H9 (cell line): ENCODE data around the gene NXT1. TPM values are rescaled to one million over a fixed set of nuclear protein-coding genes. Genes with fewer than 3 reads are reported as not detected.

Experiments used
- DNase-seq: peaks from one replicate; pipeline ENCODE4 v3.0.0-alpha.2; 2017
- H2AFZ ChIP-seq: one replicate; pipeline ENCODE4 v1.6.1; 2013; ENCODE audit warnings: mild to moderate bottlenecking, low read length, control low read depth, moderate library complexity
- H2AK5ac ChIP-seq: 2 replicates; pipeline ENCODE4 v1.6.1; 2013; ENCODE audit warnings: low read length, control low read depth, mixed read lengths; ENCODE audit not compliant: insufficient read length
- H2BK120ac ChIP-seq: one replicate; pipeline ENCODE4 v1.6.1; 2013; ENCODE audit warnings: low read depth, mild to moderate bottlenecking, low read length, control low read depth, inconsistent platforms; ENCODE audit not compliant: poor library complexity, severe bottlenecking
- H2BK12ac ChIP-seq: 2 replicates; pipeline ENCODE4 v1.6.1; 2013; ENCODE audit warnings: low read length, control low read depth, mixed read lengths, low read depth; ENCODE audit not compliant: insufficient read length
- H2BK15ac ChIP-seq: 2 replicates; pipeline ENCODE4 v1.6.1; 2013; ENCODE audit warnings: low read depth, low read length, control low read depth
- H2BK20ac ChIP-seq: one replicate; pipeline ENCODE4 v1.6.1; 2013; ENCODE audit warnings: low read depth, mild to moderate bottlenecking, low read length, control low read depth, inconsistent platforms; ENCODE audit not compliant: poor library complexity, severe bottlenecking
- H2BK5ac ChIP-seq: 2 replicates; pipeline ENCODE4 v1.6.1; 2013; ENCODE audit warnings: low read length, control low read depth, mixed read lengths; ENCODE audit not compliant: insufficient read length
- H3K14ac ChIP-seq: 2 replicates; pipeline ENCODE4 v1.6.1; 2013; ENCODE audit warnings: low read length, control low read depth; ENCODE audit not compliant: insufficient read depth
- H3K18ac ChIP-seq: 2 replicates; pipeline ENCODE4 v1.6.1; 2013; ENCODE audit warnings: low read depth, mild to moderate bottlenecking, mixed read lengths, low read length, control low read depth; ENCODE audit not compliant: insufficient read length
- H3K23ac ChIP-seq: 2 replicates; pipeline ENCODE4 v1.6.1; 2013; ENCODE audit warnings: low read length, control low read depth, mixed read lengths, low read depth; ENCODE audit not compliant: insufficient read length
- H3K23me2 ChIP-seq: 2 replicates; pipeline ENCODE4 v1.6.1; 2013; ENCODE audit warnings: low read depth, mild to moderate bottlenecking, mixed read lengths, low read length, control low read depth; ENCODE audit not compliant: insufficient read length, poor library complexity, severe bottlenecking
- H3K27ac ChIP-seq: 2 replicates; pipeline ENCODE4 v1.5.1; 2013; ENCODE audit warnings: low read length, control low read depth, mixed read lengths, low read depth; ENCODE audit not compliant: insufficient read length
- H3K27me3 ChIP-seq: 2 replicates; pipeline ENCODE4 v1.6.1; 2013; ENCODE audit warnings: low read length, control low read depth, inconsistent platforms; ENCODE audit not compliant: insufficient read depth
- H3K4ac ChIP-seq: 2 replicates; pipeline ENCODE4 v1.6.1; 2013; ENCODE audit warnings: low read depth, mild to moderate bottlenecking, control low read depth, inconsistent platforms, low read length, moderate library complexity
- H3K4me1 ChIP-seq: 2 replicates; pipeline ENCODE4 v1.6.1; 2013; ENCODE audit warnings: low read length, control low read depth, inconsistent platforms; ENCODE audit not compliant: insufficient read depth
- H3K4me2 ChIP-seq: 2 replicates; pipeline ENCODE4 v1.6.1; 2013; ENCODE audit warnings: low read length, control low read depth, mixed read lengths; ENCODE audit not compliant: insufficient read length, insufficient read depth
- H3K56ac ChIP-seq: 2 replicates; pipeline ENCODE4 v1.6.1; 2013; ENCODE audit warnings: low read depth, mild to moderate bottlenecking, mixed read lengths, low read length, control low read depth; ENCODE audit not compliant: insufficient read length
- H3K79me1 ChIP-seq: 2 replicates; pipeline ENCODE4 v1.6.1; 2013; ENCODE audit warnings: low read depth, mild to moderate bottlenecking, moderate library complexity, low read length, control low read depth, inconsistent platforms; ENCODE audit not compliant: insufficient read depth, poor library complexity, severe bottlenecking
- H3K79me2 ChIP-seq: 2 replicates; pipeline ENCODE4 v1.6.1; 2013; ENCODE audit warnings: low read length, control low read depth, inconsistent platforms; ENCODE audit not compliant: insufficient read depth
- H3K9ac ChIP-seq: 2 replicates; pipeline ENCODE4 v1.6.1; 2013; ENCODE audit warnings: low read length, control low read depth, mixed read lengths; ENCODE audit not compliant: insufficient read length; ENCODE audit errors: extremely low read depth
- H3K9me3 ChIP-seq: one replicate; pipeline ENCODE4 v1.6.1; 2013; ENCODE audit warnings: low read depth, low read length, inconsistent platforms; ENCODE audit not compliant: control insufficient read depth
- H3T11ph ChIP-seq: one replicate; pipeline ENCODE4 v1.6.1; 2013; ENCODE audit warnings: mild to moderate bottlenecking, low read length, control low read depth, inconsistent platforms
- H4K20me1 ChIP-seq: one replicate; pipeline ENCODE4 v1.6.1; 2013; ENCODE audit not compliant: control insufficient read depth, insufficient read length, insufficient read depth
- H4K5ac ChIP-seq: 2 replicates; pipeline ENCODE4 v1.6.1; 2013; ENCODE audit warnings: low read depth, mild to moderate bottlenecking, mixed read lengths, low read length, control low read depth; ENCODE audit not compliant: insufficient read length
- H4K8ac ChIP-seq: replicated peaks from 2 replicates; pipeline ENCODE4 v1.6.1; 2013; ENCODE audit warnings: low read length, control low read depth, mixed read lengths, low read depth; ENCODE audit not compliant: insufficient read length
- H4K91ac ChIP-seq: 2 replicates; pipeline ENCODE4 v1.6.1; 2013; ENCODE audit warnings: low read depth, mild to moderate bottlenecking, moderate library complexity, mixed read lengths, low read length, control low read depth; ENCODE audit not compliant: insufficient read length
- H3K27ac Mint-ChIP-seq, 3 experiments: 2 replicates in 2 of 3; 3 replicates in 1 of 3; pipeline ENCODE4 v1.8.0; 2020 to 2021; ENCODE audit warnings: mixed read lengths in 3 of 3, mild to moderate bottlenecking in 1 of 3, moderate library complexity in 1 of 3
- H3K27me3 Mint-ChIP-seq: 2 replicates; pipeline ENCODE4 v1.8.0; 2021; ENCODE audit warnings: low read depth, mild to moderate bottlenecking, moderate library complexity, mixed read lengths
- H3K36me3 Mint-ChIP-seq, 3 experiments: 2 replicates in 2 of 3; 3 replicates in 1 of 3; pipeline ENCODE4 v1.8.0; 2020 to 2021; ENCODE audit warnings: low read depth in 3 of 3, mixed read lengths in 3 of 3; ENCODE audit not compliant: insufficient read depth in 1 of 3
- H3K4me1 Mint-ChIP-seq, 2 experiments: 2 replicates each; pipeline ENCODE4 v1.8.0; 2020; ENCODE audit warnings: mixed read lengths in 2 of 2
- H3K4me3 Mint-ChIP-seq, 2 experiments: 2 replicates in 1 of 2; 3 replicates in 1 of 2; pipeline ENCODE4 v1.8.0; 2020 to 2021; ENCODE audit warnings: mild to moderate bottlenecking in 2 of 2, mixed read lengths in 2 of 2, moderate library complexity in 1 of 2
- H3K9me3 Mint-ChIP-seq, 2 experiments: 2 replicates in 1 of 2; 3 replicates in 1 of 2; pipeline ENCODE4 v1.8.0; 2020; ENCODE audit warnings: mild to moderate bottlenecking in 2 of 2, mixed read lengths in 2 of 2, moderate library complexity in 1 of 2
- WGBS: extraction: QIAGEN DNeasy Blood & Tissue Kit; methylation state at CpG from one replicate; pipeline ENCODE4 v1.1.7; 2013; ENCODE audit warnings: missing lambda C conversion rate, low lambda C conversion rate, mixed read lengths; ENCODE audit not compliant: insufficient read length; ENCODE audit errors: extremely low coverage; 5-methylcytosine and 5-hydroxymethylcytosine counted together
- total RNA-seq: library from RNA; stranded (reverse); gene quantifications from 2 replicates; pipeline ENCODE4 v1.2.1, GENCODE V29; 2021
- TF ChIP-seq, protein P1 (sequence below): fragments of 200-600 bp; sonication (generic); conservative IDR thresholded peaks from 3 replicates; pipeline ENCODE4 v1.8.0; 2021; ENCODE audit warnings: antibody characterized with exemption, mild to moderate bottlenecking

Gene NXT1
- total RNA-seq, 1 experiment from 2014 or later = 25.5 TPM

DNA sequence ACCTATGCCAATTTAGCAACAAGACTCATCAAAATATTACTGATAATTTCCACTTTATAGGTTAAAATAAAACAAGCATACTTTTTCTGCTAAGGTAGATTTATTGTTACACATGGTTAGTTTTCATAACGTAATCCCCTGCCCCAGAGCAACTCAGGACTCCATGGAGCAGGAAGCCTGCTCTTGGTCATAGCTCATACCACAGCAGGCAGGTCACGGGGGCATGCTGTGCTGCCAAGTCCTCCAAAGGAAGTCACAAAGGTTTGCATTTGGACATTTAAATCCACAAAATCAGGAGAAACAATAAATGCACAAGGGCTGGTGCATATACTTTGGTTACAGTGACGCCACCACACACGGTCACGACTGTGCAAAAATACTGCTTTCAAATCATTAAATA, 23.9 kb downstream of the NXT1 start:
- Mint-ChIP-seq H3K4me3 (no peak overlapping the region), H3K36me3 (peaks cover 35 to 88% (median 75%) of the 10 kb centered on the region in 3 experiments), H3K27ac (no peak overlapping the region), H3K4me1 (no peaks in the 10 kb centered on the region), H3K9me3 (no peaks in the 10 kb centered on the region), H3K27me3 (no peaks in the 10 kb centered on the region)
- TF ChIP-seq, protein P1, sequence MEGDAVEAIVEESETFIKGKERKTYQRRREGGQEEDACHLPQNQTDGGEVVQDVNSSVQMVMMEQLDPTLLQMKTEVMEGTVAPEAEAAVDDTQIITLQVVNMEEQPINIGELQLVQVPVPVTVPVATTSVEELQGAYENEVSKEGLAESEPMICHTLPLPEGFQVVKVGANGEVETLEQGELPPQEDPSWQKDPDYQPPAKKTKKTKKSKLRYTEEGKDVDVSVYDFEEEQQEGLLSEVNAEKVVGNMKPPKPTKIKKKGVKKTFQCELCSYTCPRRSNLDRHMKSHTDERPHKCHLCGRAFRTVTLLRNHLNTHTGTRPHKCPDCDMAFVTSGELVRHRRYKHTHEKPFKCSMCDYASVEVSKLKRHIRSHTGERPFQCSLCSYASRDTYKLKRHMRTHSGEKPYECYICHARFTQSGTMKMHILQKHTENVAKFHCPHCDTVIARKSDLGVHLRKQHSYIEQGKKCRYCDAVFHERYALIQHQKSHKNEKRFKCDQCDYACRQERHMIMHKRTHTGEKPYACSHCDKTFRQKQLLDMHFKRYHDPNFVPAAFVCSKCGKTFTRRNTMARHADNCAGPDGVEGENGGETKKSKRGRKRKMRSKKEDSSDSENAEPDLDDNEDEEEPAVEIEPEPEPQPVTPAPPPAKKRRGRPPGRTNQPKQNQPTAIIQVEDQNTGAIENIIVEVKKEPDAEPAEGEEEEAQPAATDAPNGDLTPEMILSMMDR = no peak
- no peak overlapping the region for H2BK12ac ChIP-seq
- H3K79me2 ChIP-seq = no peaks in the 10 kb centered on the region
- no CpG with 5 or more reads among the region's 5 CpGs for WGBS
- H3K4ac ChIP-seq = no peak overlapping the region
- H3T11ph ChIP-seq = no peak overlapping the region
- no peak overlapping the region for H3K23ac ChIP-seq
- no peaks in the 10 kb centered on the region for H3K27me3 ChIP-seq
- no peak overlapping the region for H4K91ac ChIP-seq
- no peak overlapping the region for H2BK5ac ChIP-seq
- H3K27ac ChIP-seq = no peak overlapping the region
- no peak overlapping the region for H3K14ac ChIP-seq
- no peaks in the 10 kb centered on the region for H3K79me1 ChIP-seq
- no peak overlapping the region for H3K56ac ChIP-seq
- no peaks in the 10 kb centered on the region for H4K20me1 ChIP-seq
- H3K9me3 ChIP-seq = no peaks in the 10 kb centered on the region
- no peak overlapping the region for H2BK20ac ChIP-seq
- no peak overlapping the region for H2BK120ac ChIP-seq
- no peak overlapping the region for H4K5ac ChIP-seq
- H3K4me1 ChIP-seq = no peaks in the 10 kb centered on the region
- no peak overlapping the region for H2AK5ac ChIP-seq
- DNase-seq = no peak
- no peak overlapping the region for H3K9ac ChIP-seq
- H3K18ac ChIP-seq = no peak overlapping the region
- H3K23me2 ChIP-seq = no peaks in the 10 kb centered on the region
- H4K8ac ChIP-seq = no peak overlapping the region
- H2BK15ac ChIP-seq = no peak overlapping the region
- H3K4me2 ChIP-seq = no peak overlapping the region
- H2AFZ ChIP-seq = no peak overlapping the region
